Loucy (cell line): ENCODE measurements around the gene KCNIP3.
"Not testable (repeated sequence)": the region's sequence is repeated elsewhere in the genome, so short reads cannot be mapped to it uniquely, and the experiment has no call there.

Source experiments
- H2AFZ ChIP-seq: fragments of 200-600 bp; sonication (generic); 2 replicates; pipeline ENCODE4 v1.6.0; 2016; ENCODE audit warnings: antibody characterized with exemption, mild to moderate bottlenecking, low read length, moderate library complexity
- H3F3A ChIP-seq: fragments of 200-600 bp; 2 replicates; pipeline ENCODE4 v1.6.0; 2016; ENCODE audit warnings: antibody characterized with exemption, low read depth, mild to moderate bottlenecking
- H3K27me3 ChIP-seq: fragments of 200-600 bp; sonication (generic); 2 replicates; pipeline ENCODE4 v1.6.1; 2014; ENCODE audit warnings: low read length, mild to moderate bottlenecking; ENCODE audit not compliant: insufficient read depth, poor library complexity, severe bottlenecking
- H3K36me3 ChIP-seq: fragments of 200-600 bp; sonication (generic); 2 replicates; pipeline ENCODE4 v1.6.1; 2016; ENCODE audit warnings: low read length; ENCODE audit not compliant: insufficient read depth
- H3K4me1 ChIP-seq: fragments of 200-600 bp; sonication (generic); 2 replicates; pipeline ENCODE4 v1.5.1; 2014; ENCODE audit warnings: low read length, mild to moderate bottlenecking; ENCODE audit not compliant: insufficient read depth, poor library complexity, severe bottlenecking
- H3K4me2 ChIP-seq: fragments of 200-600 bp; sonication (generic); 2 replicates; pipeline ENCODE4 v1.6.0; 2014; ENCODE audit warnings: antibody characterized with exemption, low read length, low read depth, mild to moderate bottlenecking; ENCODE audit not compliant: poor library complexity, severe bottlenecking
- H3K4me3 ChIP-seq: fragments of 200-600 bp; sonication (generic); 2 replicates; pipeline ENCODE4 v1.5.1; 2014; ENCODE audit warnings: low read length, mild to moderate bottlenecking, mixed read lengths; ENCODE audit not compliant: poor library complexity, severe bottlenecking
- H3K79me2 ChIP-seq: fragments of 200-600 bp; sonication (generic); 2 replicates; pipeline ENCODE4 v1.6.1; 2014; ENCODE audit warnings: low read length; ENCODE audit not compliant: insufficient read depth
- H3K9ac ChIP-seq: fragments of 200-600 bp; sonication (generic); 2 replicates; pipeline ENCODE4 v1.6.0; 2014; ENCODE audit warnings: mild to moderate bottlenecking, low read depth, low read length, moderate library complexity; ENCODE audit not compliant: poor library complexity, severe bottlenecking
- H3K9me2 ChIP-seq: fragments of 200-600 bp; sonication (generic); replicated peaks from 2 replicates; pipeline ENCODE4 v1.6.1; 2016; ENCODE audit warnings: low read depth, low read length, mixed read lengths
- H3K9me3 ChIP-seq: fragments of 200-600 bp; sonication (generic); 2 replicates; pipeline ENCODE4 v1.6.1; 2014; ENCODE audit warnings: mild to moderate bottlenecking, antibody characterized with exemption, low read length, low read depth; ENCODE audit not compliant: insufficient read depth
- H4K20me1 ChIP-seq: fragments of 200-600 bp; sonication (generic); 2 replicates; pipeline ENCODE4 v1.6.0; 2014; ENCODE audit warnings: antibody characterized with exemption, low read length, mild to moderate bottlenecking; ENCODE audit not compliant: insufficient read depth, poor library complexity, severe bottlenecking
- CTCF ChIP-seq: fragments of 200-600 bp; sonication (generic); conservative IDR thresholded peaks from 2 replicates; pipeline ENCODE4 v1.5.1; 2014; ENCODE audit warnings: mild to moderate bottlenecking, antibody characterized with exemption, low read length
- EZH2phosphoT487 ChIP-seq: fragments of 200-600 bp; IDR thresholded peaks from 2 replicates; pipeline ENCODE4 v1.6.1; 2018; ENCODE audit warnings: antibody characterized with exemption, mild to moderate bottlenecking, moderate library complexity, borderline replicate concordance

Gene KCNIP3

GRCh38 chr2:95375532-95376150 lies 78.5 kb downstream of the KCNIP3 start:
- Histone ChIP-seq H3K4me2 (no peak overlapping the region), H3K9ac (no peak overlapping the region), H4K20me1 (no peaks in the 10 kb centered on the region), H3K27me3 (no peaks in the 10 kb centered on the region), H3K9me3 (no peaks in the 10 kb centered on the region), H3K79me2 (no peaks in the 10 kb centered on the region), H3K4me1 (no peaks in the 10 kb centered on the region), H3F3A (no peaks in the 10 kb centered on the region), H2AFZ (no peak overlapping the region), H3K36me3 (no peaks in the 10 kb centered on the region), H3K4me3 (no peak overlapping the region), H3K9me2 (no peaks in the 10 kb centered on the region)
- TF ChIP-seq EZH2phosphoT487 = no peak
- TF ChIP-seq CTCF = no peak

- H4K20me1 ChIP-seq = no peaks in the 10 kb centered on the region
- no peaks in the 10 kb centered on the region for H3K9me2 ChIP-seq
- TF ChIP-seq EZH2phosphoT487 (no peak), CTCF (no peak)
- H3F3A ChIP-seq = no peaks in the 10 kb centered on the region
- H3K9ac ChIP-seq = no peak overlapping the region
- no peaks in the 10 kb centered on the region for H3K9me3 ChIP-seq
- no peaks in the 10 kb centered on the region for H3K36me3 ChIP-seq
- no peak overlapping the region for H3K4me3 ChIP-seq
- H3K4me1 ChIP-seq = no peaks in the 10 kb centered on the region
- H3K27me3 ChIP-seq = no peaks in the 10 kb centered on the region
- H2AFZ ChIP-seq = no peak overlapping the region
- no peak overlapping the region for H3K4me2 ChIP-seq
- H3K79me2 ChIP-seq = no peaks in the 10 kb centered on the region
These were observed 79.4 kb downstream of the KCNIP3 start for GRCh38 chr2:95376311-95377215.

- no peak for TF ChIP-seq EZH2phosphoT487
- TF ChIP-seq CTCF = no peak
- Histone ChIP-seq H3K4me2 (no peak overlapping the region), H2AFZ (no peak overlapping the region), H3K4me1 (no peaks in the 10 kb centered on the region), H3K4me3 (no peak overlapping the region), H3F3A (no peaks in the 10 kb centered on the region), H3K9ac (no peak overlapping the region), H3K9me3 (no peaks in the 10 kb centered on the region), H3K79me2 (no peaks in the 10 kb centered on the region), H4K20me1 (no peaks in the 10 kb centered on the region), H3K36me3 (no peaks in the 10 kb centered on the region), H3K27me3 (no peaks in the 10 kb centered on the region), H3K9me2 (no peaks in the 10 kb centered on the region)
These were observed 80.3 kb downstream of the KCNIP3 start for GRCh38 chr2:95377216-95378123.

- H2AFZ ChIP-seq, H3K27me3 ChIP-seq, H3K4me1 ChIP-seq: not testable (repeated sequence)
These were observed 81.1 kb downstream of the KCNIP3 start for GRCh38 chr2:95378281-95378680.

More at GRCh38 chr2:95378281-95378680, 81.1 kb downstream of the KCNIP3 start:
- not testable (repeated sequence) for H4K20me1 ChIP-seq, H3K79me2 ChIP-seq, H3K36me3 ChIP-seq, H3K9me2 ChIP-seq, H3F3A ChIP-seq, H3K9me3 ChIP-seq, H3K4me3 ChIP-seq, H3K4me2 ChIP-seq, H3K9ac ChIP-seq
